Nucleus accumbens (tissue), 56 donors: Measurements from ENCODE around the gene SANBR.

ENCODE experiments used
- DNase-seq, 56 donors: peaks; one replicate each; lab custom pipeline; 2025; lab: John Stamatoyannopoulos, UW

The SANBR gene

GRCh38 chr2:61085883-61086282 lies 20.2 kb downstream of the SANBR start:
- DNase-seq, result no peak

GRCh38 chr2:61089797-61090196 lies 24.1 kb downstream of the SANBR start:
- DNase-seq, result no peak

DNA sequence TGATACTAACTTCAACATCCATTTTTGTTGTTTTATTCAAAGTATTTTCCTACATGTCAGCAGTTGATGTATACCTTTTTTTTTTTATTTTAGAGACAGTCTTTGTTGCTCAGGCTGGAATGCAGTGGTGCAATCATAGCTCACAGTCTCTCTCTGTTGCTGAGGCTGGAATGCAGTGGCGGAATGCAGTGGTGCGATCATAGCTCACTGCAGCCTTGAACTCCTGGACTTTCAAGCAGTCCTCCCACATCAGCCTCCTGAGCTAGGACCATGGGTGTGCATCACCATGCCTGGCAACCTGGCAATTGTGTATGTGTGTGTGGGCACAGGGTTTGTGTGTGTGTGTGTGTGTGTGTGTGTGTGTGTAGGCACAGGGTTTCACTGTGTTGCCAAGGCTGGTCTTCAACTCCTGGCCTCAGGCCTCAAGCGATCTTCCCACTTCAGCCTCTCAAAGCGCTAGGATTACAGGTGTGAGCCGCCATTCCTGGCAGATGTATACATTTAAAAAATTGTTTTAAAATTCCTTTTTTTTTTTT lies 24.8 kb downstream of the SANBR start:
- no peak for DNase-seq

- DNase-seq, result no peak
Measured at GRCh38 chr2:61091485-61091884, 25.8 kb downstream of the SANBR start.

- DNase-seq, result no peak
Measured at GRCh38 chr2:61096438-61096837, 30.8 kb downstream of the SANBR start.

GRCh38 chr2:61100801-61101200 lies 35.1 kb downstream of the SANBR start:
- no peak for DNase-seq

DNA sequence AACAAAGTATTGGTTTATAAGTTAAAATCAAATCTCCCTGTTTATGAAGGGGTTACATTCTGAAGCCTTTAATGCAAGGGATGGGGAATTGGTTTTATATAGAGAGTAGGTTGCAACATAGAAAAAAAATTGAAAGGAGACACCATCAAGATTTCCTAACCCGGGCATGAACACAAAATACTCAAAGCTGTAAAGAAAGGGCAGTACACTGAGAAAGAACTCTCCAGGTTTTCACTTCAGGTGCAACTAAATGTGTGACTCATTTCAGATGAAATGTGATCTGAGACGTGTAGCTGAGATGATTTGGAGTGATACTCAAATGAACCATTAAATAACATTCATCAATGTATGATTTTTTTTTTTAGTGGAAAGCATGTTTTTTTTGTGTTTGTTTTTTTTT lies 43.6 kb downstream of the SANBR start:
- DNase-seq, result no peak

GRCh38 chr2:61111708-61112107 lies 46.0 kb downstream of the SANBR start:
- no peak for DNase-seq

DNA sequence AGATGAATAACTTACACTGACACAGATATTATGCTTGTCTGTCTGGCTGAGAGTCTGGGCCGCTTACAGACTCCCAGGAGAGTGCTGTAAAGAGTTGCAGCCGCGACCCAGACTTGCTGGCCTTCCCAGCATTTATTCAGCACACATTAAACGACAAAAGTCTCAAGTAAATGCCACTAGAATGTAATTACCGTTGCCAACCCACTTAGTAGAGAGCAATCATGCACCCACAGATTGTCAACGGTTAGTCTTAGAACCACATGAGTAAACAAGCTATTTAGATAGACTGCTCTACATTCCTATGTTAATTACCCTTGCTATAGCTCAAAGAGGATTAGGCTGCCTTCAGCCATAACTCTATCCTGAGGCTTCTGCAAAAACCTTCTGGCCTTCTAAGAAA lies 48.5 kb downstream of the SANBR start:
- no peak for DNase-seq
